ENCODE results near the gene IL23R.

Gene IL23R

DNA sequence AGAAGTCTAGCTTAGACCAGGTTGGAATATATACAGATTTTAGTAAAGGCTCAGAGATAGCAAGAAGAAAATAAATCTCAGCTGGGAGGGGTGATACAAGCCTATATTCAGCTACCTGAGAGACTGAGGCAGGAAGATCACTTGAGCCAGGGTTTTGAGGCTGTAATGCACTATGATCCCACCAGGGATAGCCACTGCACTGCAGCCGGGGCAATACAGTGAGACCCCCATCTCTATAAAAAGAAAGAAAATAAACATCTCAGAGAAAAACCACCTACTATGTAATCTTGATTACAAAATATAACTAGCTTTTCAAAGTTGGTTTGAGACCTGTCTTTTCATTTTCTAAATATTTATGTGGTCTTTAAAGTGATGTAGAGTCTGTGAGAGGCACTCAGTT is 47.7 kb downstream of the IL23R start:
- H3K9me3 ChIP-seq (ENCODE audit: low read length) = no peaks in the 10 kb centered on the region
- peaks cover 11% of the 10 kb centered on the region for H3K4me1 ChIP-seq (ENCODE audit: insufficient read depth, low read length, severe bottlenecking)
- H2AFZ ChIP-seq (ENCODE audit: low read length) = no peak overlapping the region
- no peaks in the 10 kb centered on the region for H3F3A ChIP-seq (ENCODE audit: insufficient read depth, low read length)
- TF ChIP-seq, protein P1, sequence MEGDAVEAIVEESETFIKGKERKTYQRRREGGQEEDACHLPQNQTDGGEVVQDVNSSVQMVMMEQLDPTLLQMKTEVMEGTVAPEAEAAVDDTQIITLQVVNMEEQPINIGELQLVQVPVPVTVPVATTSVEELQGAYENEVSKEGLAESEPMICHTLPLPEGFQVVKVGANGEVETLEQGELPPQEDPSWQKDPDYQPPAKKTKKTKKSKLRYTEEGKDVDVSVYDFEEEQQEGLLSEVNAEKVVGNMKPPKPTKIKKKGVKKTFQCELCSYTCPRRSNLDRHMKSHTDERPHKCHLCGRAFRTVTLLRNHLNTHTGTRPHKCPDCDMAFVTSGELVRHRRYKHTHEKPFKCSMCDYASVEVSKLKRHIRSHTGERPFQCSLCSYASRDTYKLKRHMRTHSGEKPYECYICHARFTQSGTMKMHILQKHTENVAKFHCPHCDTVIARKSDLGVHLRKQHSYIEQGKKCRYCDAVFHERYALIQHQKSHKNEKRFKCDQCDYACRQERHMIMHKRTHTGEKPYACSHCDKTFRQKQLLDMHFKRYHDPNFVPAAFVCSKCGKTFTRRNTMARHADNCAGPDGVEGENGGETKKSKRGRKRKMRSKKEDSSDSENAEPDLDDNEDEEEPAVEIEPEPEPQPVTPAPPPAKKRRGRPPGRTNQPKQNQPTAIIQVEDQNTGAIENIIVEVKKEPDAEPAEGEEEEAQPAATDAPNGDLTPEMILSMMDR (IDR thresholded peaks at IDR 0.05; ENCODE audit: low read length) = no peak
- no peak for TF ChIP-seq EZH2 (IDR thresholded peaks at IDR 0.05; ENCODE audit: borderline replicate concordance, low read length)
- H3K27ac ChIP-seq (ENCODE audit: low read depth, low read length, poor library complexity, severe bottlenecking) = no peak overlapping the region
- H3K79me2 ChIP-seq (ENCODE audit: insufficient read depth, low read length) = no peaks in the 10 kb centered on the region
- H3K27me3 ChIP-seq (ENCODE audit: insufficient read depth, low read length) = no peaks in the 10 kb centered on the region
- H3K9me2 ChIP-seq (ENCODE audit: low read depth, low read length) = no peaks in the 10 kb centered on the region
- no peaks in the 10 kb centered on the region for H4K20me1 ChIP-seq (ENCODE audit: insufficient read depth, low read length)
- H3K36me3 ChIP-seq (ENCODE audit: insufficient read depth, low read length) = no peaks in the 10 kb centered on the region
- H3K4me2 ChIP-seq (ENCODE audit: low read length) = no peak overlapping the region
- H3K4me3 ChIP-seq (ENCODE audit: low read depth, low read length, poor library complexity, severe bottlenecking) = no peak overlapping the region
- H3K9ac ChIP-seq (ENCODE audit: low read length) = no peak overlapping the region

DNA sequence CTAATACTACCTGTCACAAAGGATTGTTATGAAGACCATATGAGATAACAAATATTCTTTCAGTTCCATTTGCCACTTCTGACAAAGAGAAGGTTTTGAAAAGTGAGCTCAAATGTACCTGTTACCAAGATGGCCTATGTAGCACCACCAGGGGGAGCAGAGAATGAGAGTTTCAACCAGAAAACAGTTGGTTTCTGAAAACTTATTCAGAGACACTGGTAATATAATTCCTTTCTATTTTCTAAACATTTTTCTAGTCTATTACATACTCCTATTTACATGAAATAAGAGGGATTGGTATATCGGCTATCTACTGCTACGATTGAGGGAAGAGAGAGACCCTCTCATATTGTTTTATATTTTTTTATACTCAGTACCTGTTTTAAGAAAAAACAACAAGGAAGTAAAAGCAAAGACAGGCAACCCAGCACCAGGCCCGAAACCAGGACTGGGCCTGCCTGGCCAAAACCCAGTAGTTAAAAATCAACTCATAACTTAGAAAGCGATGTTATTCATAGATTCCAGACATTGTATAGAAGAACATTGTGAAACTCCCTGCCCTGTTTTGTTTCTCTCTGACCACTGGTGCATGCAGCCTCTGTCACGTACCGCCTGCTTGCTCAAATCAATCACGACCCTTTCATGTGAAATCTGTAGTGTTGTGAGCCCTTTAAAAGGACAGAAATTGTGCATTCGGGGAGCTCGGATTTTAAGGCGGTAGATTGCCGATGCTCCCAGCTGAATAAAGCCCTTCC is 48.3 kb downstream of the IL23R start:
- Histone ChIP-seq H3K9me3 (ENCODE audit: low read length) (no peaks in the 10 kb centered on the region), H3K9me2 (ENCODE audit: low read depth, low read length) (no peaks in the 10 kb centered on the region), H2AFZ (ENCODE audit: low read length) (peak overlapping the region; percentile 99), H3K4me1 (ENCODE audit: insufficient read depth, low read length, severe bottlenecking) (peaks cover 11% of the 10 kb centered on the region), H3K27me3 (ENCODE audit: insufficient read depth, low read length) (no peaks in the 10 kb centered on the region), H3K4me3 (ENCODE audit: low read depth, low read length, poor library complexity, severe bottlenecking) (peak overlapping the region; percentile 19), H3F3A (ENCODE audit: insufficient read depth, low read length) (no peaks in the 10 kb centered on the region), H4K20me1 (ENCODE audit: insufficient read depth, low read length) (no peaks in the 10 kb centered on the region), H3K4me2 (ENCODE audit: low read length) (peak overlapping the region; percentile 48), H3K79me2 (ENCODE audit: insufficient read depth, low read length) (no peaks in the 10 kb centered on the region), H3K27ac (ENCODE audit: low read depth, low read length, poor library complexity, severe bottlenecking) (peak overlapping the region; percentile 67), H3K9ac (ENCODE audit: low read length) (peak overlapping the region; percentile 16; the same call in 1 of the 2 replicates), H3K36me3 (ENCODE audit: insufficient read depth, low read length) (no peaks in the 10 kb centered on the region)
- no peak for TF ChIP-seq EZH2 (IDR thresholded peaks at IDR 0.05; ENCODE audit: borderline replicate concordance, low read length)
- TF ChIP-seq, protein P1 (IDR thresholded peaks at IDR 0.05; ENCODE audit: low read length) = peak; percentile 77

DNA sequence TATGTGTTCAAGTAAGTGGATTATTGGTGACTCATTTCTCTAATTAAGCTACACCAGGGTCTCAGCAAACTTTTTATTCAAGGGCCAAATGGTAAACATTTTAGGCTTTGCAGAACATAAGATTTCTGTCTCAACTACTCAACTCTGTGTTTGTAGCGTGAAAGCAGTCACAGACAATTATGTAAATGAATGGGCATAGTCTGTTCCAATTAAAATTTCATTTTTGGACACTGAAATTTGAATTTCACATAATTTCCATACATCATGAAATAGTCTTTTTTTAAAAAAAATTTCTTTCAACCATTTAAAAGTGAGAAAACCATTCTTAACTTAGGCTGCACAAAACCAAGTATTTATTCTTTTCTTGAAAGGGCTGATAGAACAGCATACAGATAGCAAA is 50.1 kb downstream of the IL23R start:
- Histone ChIP-seq H3F3A (ENCODE audit: insufficient read depth, low read length) (no peaks in the 10 kb centered on the region), H4K20me1 (ENCODE audit: insufficient read depth, low read length) (no peaks in the 10 kb centered on the region), H3K9me3 (ENCODE audit: low read length) (no peaks in the 10 kb centered on the region), H3K27ac (ENCODE audit: low read depth, low read length, poor library complexity, severe bottlenecking) (no peak overlapping the region), H3K4me3 (ENCODE audit: low read depth, low read length, poor library complexity, severe bottlenecking) (no peak overlapping the region), H3K36me3 (ENCODE audit: insufficient read depth, low read length) (no peaks in the 10 kb centered on the region), H3K9me2 (ENCODE audit: low read depth, low read length) (no peaks in the 10 kb centered on the region), H2AFZ (ENCODE audit: low read length) (no peak overlapping the region), H3K4me1 (ENCODE audit: insufficient read depth, low read length, severe bottlenecking) (peaks cover 11% of the 10 kb centered on the region), H3K27me3 (ENCODE audit: insufficient read depth, low read length) (no peaks in the 10 kb centered on the region), H3K79me2 (ENCODE audit: insufficient read depth, low read length) (no peaks in the 10 kb centered on the region), H3K9ac (ENCODE audit: low read length) (no peak overlapping the region), H3K4me2 (ENCODE audit: low read length) (no peak overlapping the region)
- TF ChIP-seq EZH2 (IDR thresholded peaks at IDR 0.05; ENCODE audit: borderline replicate concordance, low read length) = no peak
- TF ChIP-seq, protein P1 (IDR thresholded peaks at IDR 0.05; ENCODE audit: low read length) = no peak
